ENCODE data around the gene SLIRP.

GRCh38 chr14:77752266-77752665 is 44.4 kb downstream of the SLIRP start:
- no peak for TF ChIP-seq EZH2 (IDR thresholded peaks at IDR 0.05; ENCODE audit: insufficient read depth, poor library complexity, severe bottlenecking)
- no peak for TF ChIP-seq EZH2phosphoT487 (IDR thresholded peaks at IDR 0.05; ENCODE audit: insufficient read depth, low read depth)

Data from GM23248 (cell line).